Neuronal stem cell (in vitro differentiated cells): Measurements from ENCODE around the gene IL1RAPL2.

Experiments
- DNase-seq: peaks from one replicate; pipeline ENCODE4 v3.0.0-alpha.2; 2013; ENCODE audit warnings: low spot score
- H2AFZ ChIP-seq: one replicate; pipeline ENCODE4 v1.6.1; 2013; ENCODE audit warnings: mild to moderate bottlenecking, low read length, inconsistent platforms
- H2AK5ac ChIP-seq: 2 replicates; pipeline ENCODE4 v1.6.1; 2013; ENCODE audit warnings: low read depth, mild to moderate bottlenecking, inconsistent platforms, low read length, moderate library complexity, mixed read lengths
- H2BK120ac ChIP-seq: 2 replicates; pipeline ENCODE4 v1.6.1; 2013; ENCODE audit warnings: low read depth, mild to moderate bottlenecking, inconsistent platforms, low read length, moderate library complexity, mixed read lengths
- H2BK12ac ChIP-seq: one replicate; pipeline ENCODE4 v1.6.1; 2013; ENCODE audit warnings: low read length, inconsistent platforms
- H2BK15ac ChIP-seq: 2 replicates; pipeline ENCODE4 v1.6.1; 2013; ENCODE audit warnings: mild to moderate bottlenecking, low read length, inconsistent platforms, mixed read lengths
- H2BK5ac ChIP-seq: one replicate; pipeline ENCODE4 v1.6.1; 2013; ENCODE audit warnings: inconsistent platforms, mild to moderate bottlenecking, low read length, moderate library complexity
- H3K14ac ChIP-seq: one replicate; pipeline ENCODE4 v1.6.1; 2013; ENCODE audit warnings: low read length, inconsistent platforms
- H3K18ac ChIP-seq: 2 replicates; pipeline ENCODE4 v1.6.1; 2013; ENCODE audit warnings: low read length, inconsistent platforms
- H3K23ac ChIP-seq: 2 replicates; pipeline ENCODE4 v1.6.1; 2013; ENCODE audit warnings: low read depth, mild to moderate bottlenecking, mixed read lengths, low read length, inconsistent platforms; ENCODE audit not compliant: poor library complexity
- H3K27ac ChIP-seq: replicated peaks from 3 replicates; pipeline ENCODE4 v1.5.1; 2013; ENCODE audit warnings: low read length, inconsistent platforms
- H3K27me3 ChIP-seq, 3 experiments: 2 replicates each; pipeline ENCODE4 v1.6.1; 2013; ENCODE audit warnings: low read length in 3 of 3, mild to moderate bottlenecking in 2 of 3, inconsistent platforms in 1 of 3, low read depth in 1 of 3, mixed read lengths in 1 of 3, moderate library complexity in 1 of 3; ENCODE audit not compliant: control insufficient read depth in 3 of 3, insufficient read depth in 3 of 3
- H3K36me3 ChIP-seq, 2 donors: replicated peaks in 1 of 2; 2 replicates each; pipeline ENCODE4 v1.6.1; 2013; ENCODE audit warnings: low read length in 2 of 2; ENCODE audit not compliant: control insufficient read depth in 2 of 2, insufficient read depth in 2 of 2
- H3K4ac ChIP-seq: 2 replicates; pipeline ENCODE4 v1.6.1; 2013; ENCODE audit warnings: inconsistent platforms, mild to moderate bottlenecking, low read length, moderate library complexity
- H3K4me1 ChIP-seq, 2 donors: 1 replicate in 1 of 2; 2 replicates in 1 of 2; pipeline ENCODE4 v1.6.1; 2013; ENCODE audit warnings: low read length in 2 of 2, low read depth in 1 of 2; ENCODE audit not compliant: control insufficient read depth in 2 of 2, insufficient read depth in 1 of 2
- H3K4me2 ChIP-seq: one replicate; pipeline ENCODE4 v1.6.1; 2013; ENCODE audit warnings: mild to moderate bottlenecking, low read length, inconsistent platforms; ENCODE audit not compliant: insufficient read depth, poor library complexity, severe bottlenecking
- H3K4me3 ChIP-seq, 2 donors: 2 replicates each; pipeline ENCODE4 v1.5.1; 2013; ENCODE audit warnings: low read length in 2 of 2, mild to moderate bottlenecking in 2 of 2, inconsistent platforms in 1 of 2, moderate library complexity in 1 of 2
- H3K79me1 ChIP-seq: one replicate; pipeline ENCODE4 v1.6.1; 2013; ENCODE audit warnings: low read depth, mild to moderate bottlenecking, inconsistent platforms, low read length, moderate library complexity
- H3K9ac ChIP-seq: one replicate; pipeline ENCODE4 v1.6.1; 2013; ENCODE audit warnings: mild to moderate bottlenecking, low read depth, low read length, inconsistent platforms; ENCODE audit not compliant: poor library complexity
- H3K9me3 ChIP-seq, 2 donors: replicated peaks in 1 of 2; 2 replicates each; pipeline versions ENCODE3 to v1.6.1; 2013; ENCODE audit warnings: low read length in 2 of 2, mild to moderate bottlenecking in 2 of 2, inconsistent platforms in 1 of 2, low read depth in 1 of 2, mixed read lengths in 1 of 2, moderate library complexity in 1 of 2; ENCODE audit not compliant: control insufficient read depth in 2 of 2, insufficient read depth in 1 of 2
- H4K8ac ChIP-seq: one replicate; pipeline ENCODE4 v1.6.1; 2013; ENCODE audit warnings: low read depth, mild to moderate bottlenecking, inconsistent platforms, low read length, moderate library complexity
- H4K91ac ChIP-seq: one replicate; pipeline ENCODE4 v1.6.1; 2013; ENCODE audit warnings: low read length, low read depth, mild to moderate bottlenecking, inconsistent platforms; ENCODE audit not compliant: poor library complexity
- WGBS, 2 donors: extraction: QIAGEN DNeasy Blood & Tissue Kit; methylation state at CpG; one replicate each; pipeline ENCODE4 v1.1.7; 2013; ENCODE audit warnings: missing lambda C conversion rate in 2 of 2, mixed read lengths in 1 of 2; ENCODE audit not compliant: insufficient read length in 2 of 2, insufficient replicate concordance in 1 of 2; ENCODE audit errors: extremely low coverage in 2 of 2; 5-methylcytosine and 5-hydroxymethylcytosine counted together

IL1RAPL2 gene

GRCh38 chrX:104641176-104641575 is 75.2 kb downstream of the IL1RAPL2 start:
- no peak overlapping the region for H3K4me2 ChIP-seq
- no peak overlapping the region for H3K14ac ChIP-seq
- no peak overlapping the region for H2AK5ac ChIP-seq
- no peak overlapping the region for H3K18ac ChIP-seq
- no peaks in the 10 kb centered on the region for H3K79me1 ChIP-seq
- H3K36me3 ChIP-seq, result no peaks in the 10 kb centered on the region
- H3K4me3 ChIP-seq, result no peak overlapping the region
- no peak overlapping the region for H2BK120ac ChIP-seq
- no peak overlapping the region for H2BK5ac ChIP-seq
- H4K91ac ChIP-seq, result no peak overlapping the region
- no peak overlapping the region for H2BK15ac ChIP-seq
- H3K27me3 ChIP-seq, result no peaks in the 10 kb centered on the region
- H3K4ac ChIP-seq, result no peak overlapping the region
- no peaks in the 10 kb centered on the region for H3K9me3 ChIP-seq
- H2BK12ac ChIP-seq, result no peak overlapping the region
- DNase-seq, result no peak
- H2AFZ ChIP-seq, result no peak overlapping the region
- no peaks in the 10 kb centered on the region for H3K4me1 ChIP-seq
- H3K23ac ChIP-seq, result no peak overlapping the region
- no peak overlapping the region for H4K8ac ChIP-seq
- H3K9ac ChIP-seq, result no peak overlapping the region
- WGBS, 2 donors, result no CpG with 5 or more reads among the region's 4 CpGs
- H3K27ac ChIP-seq, result no peak overlapping the region

GRCh38 chrX:104647084-104647483 is 81.1 kb downstream of the IL1RAPL2 start:
- no peaks in the 10 kb centered on the region for H3K27me3 ChIP-seq
- H2BK12ac ChIP-seq, result no peak overlapping the region
- H3K23ac ChIP-seq, result no peak overlapping the region
- no peak overlapping the region for H3K27ac ChIP-seq
- no peaks in the 10 kb centered on the region for H3K9me3 ChIP-seq
- no peak overlapping the region for H3K18ac ChIP-seq
- H3K36me3 ChIP-seq, result no peaks in the 10 kb centered on the region
- no peak overlapping the region for H4K91ac ChIP-seq
- H3K4me1 ChIP-seq, result no peaks in the 10 kb centered on the region
- H2AFZ ChIP-seq, result no peak overlapping the region
- no peak overlapping the region for H2BK15ac ChIP-seq
- H2BK120ac ChIP-seq, result no peak overlapping the region
- H3K4me2 ChIP-seq, result no peak overlapping the region
- H3K79me1 ChIP-seq, result no peaks in the 10 kb centered on the region
- H3K14ac ChIP-seq, result no peak overlapping the region
- no peak overlapping the region for H3K9ac ChIP-seq
- no peak overlapping the region for H3K4me3 ChIP-seq
- no peak overlapping the region for H2AK5ac ChIP-seq
- WGBS, 2 donors, result no CpG with 5 or more reads among the region's 5 CpGs
- no peak overlapping the region for H2BK5ac ChIP-seq
- no peak overlapping the region for H4K8ac ChIP-seq
- H3K4ac ChIP-seq, result no peak overlapping the region
- no peak for DNase-seq

GRCh38 chrX:104659005-104659744 is 93.2 kb downstream of the IL1RAPL2 start:
- H2AFZ ChIP-seq, result no peak overlapping the region
- no peak overlapping the region for H3K18ac ChIP-seq
- H3K4me2 ChIP-seq, result no peak overlapping the region
- no CpG with 5 or more reads among the region's 3 CpGs for WGBS, 2 donors
- no peak overlapping the region for H4K8ac ChIP-seq
- no peaks in the 10 kb centered on the region for H3K79me1 ChIP-seq
- H2AK5ac ChIP-seq, result no peak overlapping the region
- H3K27ac ChIP-seq, result no peak overlapping the region
- no peak overlapping the region for H2BK15ac ChIP-seq
- no peaks in the 10 kb centered on the region for H3K9me3 ChIP-seq
- H2BK12ac ChIP-seq, result no peak overlapping the region
- H2BK120ac ChIP-seq, result no peak overlapping the region
- no peak overlapping the region for H3K9ac ChIP-seq
- no peak overlapping the region for H4K91ac ChIP-seq
- H3K4me1 ChIP-seq, result no peaks in the 10 kb centered on the region
- no peak overlapping the region for H3K14ac ChIP-seq
- no peak overlapping the region for H3K23ac ChIP-seq
- no peak overlapping the region for H3K4me3 ChIP-seq
- H3K4ac ChIP-seq, result no peak overlapping the region
- H3K27me3 ChIP-seq, result no peaks in the 10 kb centered on the region
- no peak for DNase-seq
- H2BK5ac ChIP-seq, result no peak overlapping the region
- no peaks in the 10 kb centered on the region for H3K36me3 ChIP-seq

- no peaks in the 10 kb centered on the region for H3K79me1 ChIP-seq
These were observed 94.1 kb downstream of the IL1RAPL2 start for GRCh38 chrX:104660092-104660491.

More at GRCh38 chrX:104660092-104660491, 94.1 kb downstream of the IL1RAPL2 start:
- H3K27ac ChIP-seq, result no peak overlapping the region
- no peak for DNase-seq
- H3K18ac ChIP-seq, result no peak overlapping the region
- no peak overlapping the region for H2BK120ac ChIP-seq
- no peak overlapping the region for H2BK15ac ChIP-seq
- H3K4me1 ChIP-seq, result no peaks in the 10 kb centered on the region
- no peaks in the 10 kb centered on the region for H3K36me3 ChIP-seq
- H3K4me3 ChIP-seq, result no peak overlapping the region
- H4K91ac ChIP-seq, result no peak overlapping the region
- H2BK12ac ChIP-seq, result no peak overlapping the region
- H3K27me3 ChIP-seq, result no peaks in the 10 kb centered on the region
- H3K9ac ChIP-seq, result no peak overlapping the region
- no peak overlapping the region for H2AK5ac ChIP-seq
- H3K14ac ChIP-seq, result no peak overlapping the region
- no peaks in the 10 kb centered on the region for H3K9me3 ChIP-seq
- no peak overlapping the region for H3K4me2 ChIP-seq
- H3K4ac ChIP-seq, result no peak overlapping the region
- no peak overlapping the region for H3K23ac ChIP-seq
- H4K8ac ChIP-seq, result no peak overlapping the region
- H2AFZ ChIP-seq, result no peak overlapping the region
- no CpG with 5 or more reads among the region's 3 CpGs for WGBS, 2 donors
- no peak overlapping the region for H2BK5ac ChIP-seq
